MM.1S (cell line): ENCODE data around the gene LEF1.

ENCODE experiments used
- EZH2 ChIP-seq: fragments of 300-600 bp; sonication (generic); optimal IDR thresholded peaks from 2 replicates; pipeline ENCODE3; 2017; ENCODE audit warnings: low read depth, mild to moderate bottlenecking, antibody characterized with exemption, low read length, mixed read lengths
- TF ChIP-seq, protein P1 (sequence below): fragments of 300-600 bp; sonication (generic); IDR thresholded peaks from 2 replicates; pipeline ENCODE4 v1.5.1; 2016; ENCODE audit warnings: antibody characterized with exemption, low read length, mixed read lengths

DNA sequence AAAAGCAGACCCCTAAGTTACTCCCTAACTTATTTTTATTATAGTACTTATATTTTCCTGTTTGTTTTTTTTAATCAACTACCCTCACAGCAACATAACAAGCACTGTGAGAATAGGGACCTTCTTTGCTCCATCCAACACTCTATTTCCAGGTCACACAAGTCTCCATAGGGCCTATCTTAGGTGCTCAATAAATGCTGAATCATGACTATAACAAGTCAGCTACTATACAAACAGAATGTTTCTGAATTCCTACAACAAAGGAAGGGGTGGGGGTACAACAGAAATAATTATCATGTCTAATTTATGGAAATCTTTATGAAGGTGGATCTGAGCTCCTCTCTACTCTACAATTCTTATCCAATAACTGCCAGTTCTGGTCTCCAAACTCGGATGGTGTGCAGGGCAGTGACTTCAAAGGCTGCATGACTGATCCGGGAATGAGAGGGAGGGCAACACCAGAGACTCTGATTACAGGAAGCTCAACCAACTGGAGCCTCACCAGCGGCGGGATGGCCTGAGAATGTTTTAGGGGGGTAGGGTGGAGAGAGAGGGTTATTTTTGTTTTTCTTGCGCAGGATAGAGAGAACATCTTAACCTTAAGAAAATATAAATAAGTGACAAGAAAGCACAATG lies 107.9 kb downstream of the LEF1 start:
- no peak for TF ChIP-seq EZH2
- TF ChIP-seq, protein P1, sequence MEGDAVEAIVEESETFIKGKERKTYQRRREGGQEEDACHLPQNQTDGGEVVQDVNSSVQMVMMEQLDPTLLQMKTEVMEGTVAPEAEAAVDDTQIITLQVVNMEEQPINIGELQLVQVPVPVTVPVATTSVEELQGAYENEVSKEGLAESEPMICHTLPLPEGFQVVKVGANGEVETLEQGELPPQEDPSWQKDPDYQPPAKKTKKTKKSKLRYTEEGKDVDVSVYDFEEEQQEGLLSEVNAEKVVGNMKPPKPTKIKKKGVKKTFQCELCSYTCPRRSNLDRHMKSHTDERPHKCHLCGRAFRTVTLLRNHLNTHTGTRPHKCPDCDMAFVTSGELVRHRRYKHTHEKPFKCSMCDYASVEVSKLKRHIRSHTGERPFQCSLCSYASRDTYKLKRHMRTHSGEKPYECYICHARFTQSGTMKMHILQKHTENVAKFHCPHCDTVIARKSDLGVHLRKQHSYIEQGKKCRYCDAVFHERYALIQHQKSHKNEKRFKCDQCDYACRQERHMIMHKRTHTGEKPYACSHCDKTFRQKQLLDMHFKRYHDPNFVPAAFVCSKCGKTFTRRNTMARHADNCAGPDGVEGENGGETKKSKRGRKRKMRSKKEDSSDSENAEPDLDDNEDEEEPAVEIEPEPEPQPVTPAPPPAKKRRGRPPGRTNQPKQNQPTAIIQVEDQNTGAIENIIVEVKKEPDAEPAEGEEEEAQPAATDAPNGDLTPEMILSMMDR, result no peak
